Lung (tissue), 12 donors: ENCODE results near the gene CDK9. TPM values are rescaled to one million over a fixed set of nuclear protein-coding genes. Genes with fewer than 3 reads are reported as not detected.

Experiments
- ATAC-seq: fragments of 200-7000 bp; cut with Tn5 transposase; one replicate; pipeline ENCODE4 v1.9.1; 2020; ENCODE audit warnings: moderate number of reproducible peaks; ENCODE audit not compliant: insufficient read depth, low FRiP score
- DNase-seq, 3 donors: peaks; one replicate each; pipeline ENCODE4 v3.0.0-alpha.2; 2013 to 2017
- H3K27ac ChIP-seq, 2 donors: one replicate each; pipeline ENCODE4 v1.5.1; 2013; ENCODE audit warnings: mild to moderate bottlenecking in 2 of 2, moderate library complexity in 2 of 2, control low read depth in 1 of 2, inconsistent platforms in 1 of 2, low read depth in 1 of 2, low read length in 1 of 2
- H3K27me3 ChIP-seq, 3 donors: one replicate each; pipeline ENCODE4 v1.5.1; 2013; ENCODE audit warnings: low read length in 2 of 3; ENCODE audit not compliant: control insufficient read depth in 3 of 3, insufficient read depth in 3 of 3
- H3K36me3 ChIP-seq, 4 donors: one replicate each; pipeline ENCODE4 v1.5.1; 2013; ENCODE audit warnings: low read length in 4 of 4, mild to moderate bottlenecking in 1 of 4, moderate library complexity in 1 of 4; ENCODE audit not compliant: control insufficient read depth in 4 of 4, insufficient read depth in 4 of 4
- H3K4me1 ChIP-seq, 5 donors: one replicate each; pipeline ENCODE4 v1.5.1; 2013; ENCODE audit warnings: low read length in 5 of 5, mild to moderate bottlenecking in 2 of 5, moderate library complexity in 1 of 5; ENCODE audit not compliant: control insufficient read depth in 5 of 5, insufficient read depth in 5 of 5
- H3K4me3 ChIP-seq: one replicate; pipeline ENCODE4 v1.5.1; 2013; ENCODE audit warnings: mild to moderate bottlenecking, control low read depth, moderate library complexity
- H3K9ac ChIP-seq, 2 donors: one replicate each; pipeline ENCODE4 v1.5.1; 2013; ENCODE audit warnings: low read length in 2 of 2, control low read depth in 1 of 2; ENCODE audit not compliant: insufficient read depth in 1 of 2
- H3K9me3 ChIP-seq, 4 donors: one replicate each; pipeline ENCODE4 v1.5.1; 2013; ENCODE audit warnings: low read length in 3 of 4, mild to moderate bottlenecking in 1 of 4, moderate library complexity in 1 of 4; ENCODE audit not compliant: control insufficient read depth in 4 of 4, insufficient read depth in 3 of 4
- CTCF ChIP-seq: IDR thresholded peaks from 2 replicates; pipeline ENCODE4 v1.5.1; 2012; ENCODE audit warnings: mild to moderate bottlenecking; ENCODE audit errors: control extremely low read depth, extremely low read depth
- WGBS, 2 donors: extraction: QIAGEN DNeasy Blood & Tissue Kit; methylation state at CpG; one replicate each; pipeline ENCODE4 v1.1.7; 2013; 5-methylcytosine and 5-hydroxymethylcytosine counted together
- polyA plus RNA-seq, 2 donors: library from polyadenylated mRNA; stranded (reverse); fragments of 200-250 nt; gene quantifications; one replicate each; pipeline ENCODE4 v1.2.1, GENCODE V29; 2013
- total RNA-seq, 2 donors: library from RNA; depleted of rRNA in 1 of 2; stranded (reverse); fragments of >200 nt in 1 of 2; gene quantifications; one replicate each; pipeline ENCODE4 v1.2.1, GENCODE V29; 2014 to 2021
- donor health status: control.
- donor health status: control.
- donor health status: Bipolar disorder and iron deficiency.
- donor health status: healthy.
- donor health status: DM: yes; HTN: yes; CAD: no.

CDK9 gene
- total and polyA plus RNA-seq, 4 donors = 53.9 to 97.9 (median 55.4) TPM

GRCh38 chr9:127789179-127789578 lies 3.3 kb downstream of the CDK9 start:
- WGBS, 2 donors = 91 to 92% methylated on average over 25 of the region's 25 CpGs
- DNase-seq (no peak), ATAC-seq (no peak)
- no peaks in the 10 kb centered on the region for H3K27me3 ChIP-seq
- TF ChIP-seq CTCF = no peak
- peaks cover 0 to 12% (median 6%) of the 10 kb centered on the region in 5 donors for H3K4me1 ChIP-seq
- H3K27ac ChIP-seq = no peak overlapping the region
- H3K4me3 ChIP-seq = no peak overlapping the region
- H3K36me3 ChIP-seq = peaks cover 14 to 45% (median 35%) of the 10 kb centered on the region in 4 donors
- H3K9ac ChIP-seq = no peak overlapping the region
- H3K9me3 ChIP-seq = no peaks in the 10 kb centered on the region

GRCh38 chr9:127790094-127790855 lies 4.4 kb downstream of the CDK9 start:
- Histone ChIP-seq H3K27me3 (no peaks in the 10 kb centered on the region), H3K9me3 (no peaks in the 10 kb centered on the region), H3K36me3 (peaks cover 14 to 48% (median 35%) of the 10 kb centered on the region in 4 donors), H3K27ac (no peak overlapping the region), H3K4me3 (no peak overlapping the region), H3K9ac (no peak overlapping the region), H3K4me1 (peaks cover 0 to 14% (median 3%) of the 10 kb centered on the region in 5 donors)
- no peak for DNase-seq
- TF ChIP-seq CTCF = no peak
- whole genome bisulfite sequencing, 2 donors = 78 to 81% methylated on average over 9 of the region's 9 CpGs
- no peak for ATAC-seq

- Histone ChIP-seq H3K9me3 (no peaks in the 10 kb centered on the region), H3K27me3 (no peaks in the 10 kb centered on the region), H3K4me3 (no peak overlapping the region), H3K9ac (no peak overlapping the region), H3K27ac (no peak overlapping the region), H3K36me3 (peaks cover 14 to 48% (median 35%) of the 10 kb centered on the region in 4 donors), H3K4me1 (peaks cover 0 to 16% (median 3%) of the 10 kb centered on the region in 5 donors)
- no peak for TF ChIP-seq CTCF
- ATAC-seq = no peak
- 87 to 91% methylated on average over 4 of the region's 4 CpGs for WGBS, 2 donors
- no peak for DNase-seq
These were observed 5.3 kb downstream of the CDK9 start for GRCh38 chr9:127791085-127791484.
